Activated T-cell treated with anti-CD3 and anti-CD28 coated beads for 24 hours (primary cell): ENCODE results near the gene LITAFD.
"Not testable (repeated sequence)": the region's sequence is repeated elsewhere in the genome, so short reads cannot be mapped to it uniquely, and the experiment has no call there.

Experiments used
- DNase-seq: peaks from one replicate; pipeline ENCODE4 v3.0.0-alpha.2; 2020; ENCODE audit warnings: low read depth

LITAFD gene

GRCh38 chr16:8872967-8873865 is 8.9 kb upstream of the LITAFD start:
- DNase-seq = no peak

GRCh38 chr16:8873866-8874195 is 8.3 kb upstream of the LITAFD start:
- DNase-seq = not testable (repeated sequence)

GRCh38 chr16:8874388-8874787 is 7.8 kb upstream of the LITAFD start:
- DNase-seq = no peak

- not testable (repeated sequence) for DNase-seq
Measured at GRCh38 chr16:8875317-8875716, 6.8 kb upstream of the LITAFD start.

- DNase-seq = no peak
Measured at GRCh38 chr16:8877894-8878522, 4.1 kb upstream of the LITAFD start.

GRCh38 chr16:8878523-8878911 is 3.6 kb upstream of the LITAFD start:
- DNase-seq = no peak

- no peak for DNase-seq
Measured at GRCh38 chr16:8880839-8881510, 1.2 kb upstream of the LITAFD start.

GRCh38 chr16:8882725-8883377 is 700 bp downstream of the LITAFD start:
- no peak for DNase-seq

GRCh38 chr16:8885674-8886592 is 3.8 kb downstream of the LITAFD start:
- no peak for DNase-seq

- no peak for DNase-seq
Measured at GRCh38 chr16:8886593-8887430, 4.7 kb downstream of the LITAFD start.

- no peak for DNase-seq
Measured at GRCh38 chr16:8887431-8887765, 5.2 kb downstream of the LITAFD start.

- DNase-seq = no peak
Measured at GRCh38 chr16:8887952-8888560, 5.9 kb downstream of the LITAFD start.

GRCh38 chr16:8888951-8889892 is 7.1 kb downstream of the LITAFD start:
- no peak for DNase-seq

GRCh38 chr16:8889893-8890548 is 7.9 kb downstream of the LITAFD start:
- DNase-seq = no peak

GRCh38 chr16:8890549-8890921 is 8.4 kb downstream of the LITAFD start:
- no peak for DNase-seq

GRCh38 chr16:8892101-8892575 is 10.0 kb downstream of the LITAFD start:
- no peak for DNase-seq

GRCh38 chr16:8893426-8893825 is 11.3 kb downstream of the LITAFD start:
- DNase-seq = no peak

- DNase-seq = no peak
Measured at GRCh38 chr16:8893976-8894690, 12.0 kb downstream of the LITAFD start.
